Smooth muscle cell (in vitro differentiated cells): ENCODE data around the gene LPO. TPM values are rescaled to one million over a fixed set of nuclear protein-coding genes. Genes with fewer than 3 reads are reported as not detected.

Experiments used
- DNase-seq: peaks from one replicate; lab custom pipeline; 2025; ENCODE audit not compliant: unreplicated experiment; lab: John Stamatoyannopoulos, UW
- H2AFZ ChIP-seq: fragments of 200-600 bp; sonication (generic); 2 replicates; pipeline ENCODE4 v1.6.0; 2016; ENCODE audit warnings: antibody characterized with exemption, low read depth, mild to moderate bottlenecking
- H3F3A ChIP-seq: fragments of 200-600 bp; sonication (generic); 2 replicates; pipeline ENCODE4 v1.6.0; 2017; ENCODE audit warnings: antibody characterized with exemption, low read depth
- H3K27ac ChIP-seq: fragments of 200-600 bp; sonication (generic); 2 replicates; pipeline ENCODE4 v1.5.1; 2016; ENCODE audit warnings: low read depth, mild to moderate bottlenecking
- H3K27me3 ChIP-seq: fragments of 200-600 bp; sonication (generic); 2 replicates; pipeline ENCODE4 v1.6.1; 2016; ENCODE audit warnings: low read depth, mild to moderate bottlenecking
- H3K36me3 ChIP-seq: fragments of 200-600 bp; sonication (generic); 2 replicates; pipeline ENCODE4 v1.5.1; 2016; ENCODE audit warnings: low read depth
- H3K4me1 ChIP-seq: fragments of 200-600 bp; sonication (generic); 2 replicates; pipeline ENCODE4 v1.5.1; 2016; ENCODE audit warnings: low read depth
- H3K4me2 ChIP-seq: fragments of 200-600 bp; sonication (generic); 2 replicates; pipeline ENCODE4 v1.6.0; 2016; ENCODE audit warnings: mild to moderate bottlenecking
- H3K4me3 ChIP-seq: fragments of 200-600 bp; sonication (generic); 2 replicates; pipeline ENCODE4 v1.5.1; 2016; ENCODE audit warnings: mild to moderate bottlenecking
- H3K79me2 ChIP-seq: fragments of 200-600 bp; sonication (generic); 2 replicates; pipeline ENCODE4 v1.6.0; 2016; ENCODE audit warnings: low read depth, mild to moderate bottlenecking
- H3K9ac ChIP-seq: fragments of 200-600 bp; sonication (generic); 2 replicates; pipeline ENCODE4 v1.6.0; 2016; ENCODE audit warnings: low read depth
- H3K9me3 ChIP-seq: fragments of 200-600 bp; sonication (generic); replicated peaks from 2 replicates; pipeline ENCODE4 v1.5.1; 2016; ENCODE audit warnings: low read depth
- H4K20me1 ChIP-seq: fragments of 200-600 bp; sonication (generic); 2 replicates; pipeline ENCODE4 v1.6.0; 2016; ENCODE audit warnings: low read depth
- WGBS: methylation state at CpG from one replicate; pipeline ENCODE4 v1.1.7; 2016; ENCODE audit warnings: low lambda C conversion rate; 5-methylcytosine and 5-hydroxymethylcytosine counted together
- polyA plus RNA-seq: library from polyadenylated mRNA; unstranded; fragments of >200 nt; fragmentation: Nextera tagmentation; extraction: Ambion mirVana; gene quantifications from 2 replicates; pipeline ENCODE4 v1.2.1, GENCODE V29; 2016
- total RNA-seq: library from RNA; depleted of rRNA; stranded (reverse); fragments of >200 nt; gene quantifications from 2 replicates; pipeline ENCODE4 v1.2.3, GENCODE V29; 2014
- TF ChIP-seq, protein P1 (sequence below): fragments of 200-600 bp; sonication (generic); IDR thresholded peaks from 2 replicates; pipeline ENCODE4 v1.5.1; 2017; ENCODE audit warnings: borderline replicate concordance, mild to moderate bottlenecking, antibody characterized with exemption; ENCODE audit not compliant: insufficient read depth, poor library complexity, severe bottlenecking

The LPO gene
- total and polyA plus RNA-seq, 2 experiments from 2014 or later: 3.3 to 4.1 TPM

DNA sequence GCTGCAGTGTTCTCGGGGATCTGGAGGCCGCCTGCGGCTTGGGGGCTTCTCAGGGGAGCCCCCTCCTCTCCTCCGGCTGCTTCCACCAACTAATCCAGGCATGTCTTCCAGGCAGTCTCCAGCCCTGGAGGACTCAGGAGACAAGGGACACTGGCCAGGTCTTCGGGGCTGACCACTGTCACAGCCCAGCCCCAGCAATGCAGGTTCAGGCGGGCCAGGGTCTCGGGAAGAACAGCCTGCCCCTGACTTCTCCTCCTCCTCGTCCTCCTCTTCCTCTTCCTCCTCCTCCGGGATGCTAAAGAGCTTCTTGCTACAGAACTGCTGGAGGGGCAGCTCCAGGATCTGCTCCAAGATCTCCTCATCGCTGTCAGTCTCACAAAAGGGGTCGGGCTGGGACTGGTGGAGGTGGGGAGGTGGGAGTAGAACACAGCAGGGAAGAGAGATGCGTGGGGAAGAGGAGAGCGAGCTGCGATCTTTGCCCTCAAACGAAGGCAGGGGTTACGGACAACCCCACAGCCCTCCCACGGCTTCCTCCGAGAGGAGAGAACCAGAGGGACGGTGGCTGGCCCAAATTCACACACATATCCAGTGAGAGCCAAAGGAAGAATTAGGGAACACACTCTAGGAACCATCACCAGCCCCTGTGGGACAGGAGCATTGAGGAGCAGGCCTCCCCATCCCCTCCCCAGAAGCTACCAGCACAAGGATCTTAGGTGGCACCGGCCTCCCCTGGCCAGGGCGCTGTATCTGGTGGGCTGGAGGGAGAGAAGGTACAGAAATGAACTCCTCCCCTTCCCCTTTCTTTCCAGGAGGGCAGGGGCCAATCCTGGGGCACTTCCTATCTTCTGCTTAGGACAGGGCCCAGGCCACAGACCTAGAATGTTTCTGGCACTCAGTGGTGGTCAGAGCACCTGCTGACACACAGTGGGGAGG, 70.9 kb downstream of the LPO start:
- Histone ChIP-seq H3K4me3 (no peak overlapping the region), H3K27me3 (no peaks in the 10 kb centered on the region), H3K4me1 (no peaks in the 10 kb centered on the region), H3K79me2 (no peaks in the 10 kb centered on the region), H3K9ac (no peak overlapping the region), H4K20me1 (no peaks in the 10 kb centered on the region), H2AFZ (no peak overlapping the region), H3K27ac (no peak overlapping the region), H3K4me2 (no peak overlapping the region), H3K9me3 (no peaks in the 10 kb centered on the region), H3K36me3 (no peaks in the 10 kb centered on the region), H3F3A (no peaks in the 10 kb centered on the region)
- WGBS: 90% methylated on average over 20 of the region's 21 CpGs
- DNase-seq: no peak
- TF ChIP-seq, protein P1, sequence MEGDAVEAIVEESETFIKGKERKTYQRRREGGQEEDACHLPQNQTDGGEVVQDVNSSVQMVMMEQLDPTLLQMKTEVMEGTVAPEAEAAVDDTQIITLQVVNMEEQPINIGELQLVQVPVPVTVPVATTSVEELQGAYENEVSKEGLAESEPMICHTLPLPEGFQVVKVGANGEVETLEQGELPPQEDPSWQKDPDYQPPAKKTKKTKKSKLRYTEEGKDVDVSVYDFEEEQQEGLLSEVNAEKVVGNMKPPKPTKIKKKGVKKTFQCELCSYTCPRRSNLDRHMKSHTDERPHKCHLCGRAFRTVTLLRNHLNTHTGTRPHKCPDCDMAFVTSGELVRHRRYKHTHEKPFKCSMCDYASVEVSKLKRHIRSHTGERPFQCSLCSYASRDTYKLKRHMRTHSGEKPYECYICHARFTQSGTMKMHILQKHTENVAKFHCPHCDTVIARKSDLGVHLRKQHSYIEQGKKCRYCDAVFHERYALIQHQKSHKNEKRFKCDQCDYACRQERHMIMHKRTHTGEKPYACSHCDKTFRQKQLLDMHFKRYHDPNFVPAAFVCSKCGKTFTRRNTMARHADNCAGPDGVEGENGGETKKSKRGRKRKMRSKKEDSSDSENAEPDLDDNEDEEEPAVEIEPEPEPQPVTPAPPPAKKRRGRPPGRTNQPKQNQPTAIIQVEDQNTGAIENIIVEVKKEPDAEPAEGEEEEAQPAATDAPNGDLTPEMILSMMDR: no peak

DNA sequence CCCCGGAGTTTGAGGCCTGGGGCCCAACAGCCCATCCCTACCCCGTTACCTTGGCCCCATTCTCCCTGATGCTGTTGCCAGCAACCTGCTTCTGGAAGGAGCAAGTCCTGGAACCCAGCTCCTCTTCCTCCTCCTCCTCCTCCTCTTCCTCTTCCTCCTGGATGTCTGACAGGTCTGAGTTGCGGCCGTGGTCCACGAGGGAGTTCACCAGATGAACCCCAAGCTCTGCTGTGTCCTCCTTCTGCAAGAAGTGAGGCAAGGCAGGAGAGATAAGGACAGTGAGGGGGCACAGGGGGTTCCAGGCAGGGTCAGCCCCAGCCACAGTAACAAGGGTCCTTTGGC, 71.5 kb downstream of the LPO start:
- H3K9me3 ChIP-seq: no peaks in the 10 kb centered on the region
- no peaks in the 10 kb centered on the region for H3K27me3 ChIP-seq
- H3K79me2 ChIP-seq: no peaks in the 10 kb centered on the region
- no peak overlapping the region for H3K9ac ChIP-seq
- WGBS: 85% methylated on average over 5 of the region's 5 CpGs
- TF ChIP-seq, protein P1: no peak
- no peaks in the 10 kb centered on the region for H3K4me1 ChIP-seq
- DNase-seq: no peak
- H2AFZ ChIP-seq: no peak overlapping the region
- no peak overlapping the region for H3K27ac ChIP-seq
- H3F3A ChIP-seq: no peaks in the 10 kb centered on the region
- H3K4me3 ChIP-seq: no peak overlapping the region
- H3K4me2 ChIP-seq: no peak overlapping the region
- H3K36me3 ChIP-seq: no peaks in the 10 kb centered on the region
- no peaks in the 10 kb centered on the region for H4K20me1 ChIP-seq

DNA sequence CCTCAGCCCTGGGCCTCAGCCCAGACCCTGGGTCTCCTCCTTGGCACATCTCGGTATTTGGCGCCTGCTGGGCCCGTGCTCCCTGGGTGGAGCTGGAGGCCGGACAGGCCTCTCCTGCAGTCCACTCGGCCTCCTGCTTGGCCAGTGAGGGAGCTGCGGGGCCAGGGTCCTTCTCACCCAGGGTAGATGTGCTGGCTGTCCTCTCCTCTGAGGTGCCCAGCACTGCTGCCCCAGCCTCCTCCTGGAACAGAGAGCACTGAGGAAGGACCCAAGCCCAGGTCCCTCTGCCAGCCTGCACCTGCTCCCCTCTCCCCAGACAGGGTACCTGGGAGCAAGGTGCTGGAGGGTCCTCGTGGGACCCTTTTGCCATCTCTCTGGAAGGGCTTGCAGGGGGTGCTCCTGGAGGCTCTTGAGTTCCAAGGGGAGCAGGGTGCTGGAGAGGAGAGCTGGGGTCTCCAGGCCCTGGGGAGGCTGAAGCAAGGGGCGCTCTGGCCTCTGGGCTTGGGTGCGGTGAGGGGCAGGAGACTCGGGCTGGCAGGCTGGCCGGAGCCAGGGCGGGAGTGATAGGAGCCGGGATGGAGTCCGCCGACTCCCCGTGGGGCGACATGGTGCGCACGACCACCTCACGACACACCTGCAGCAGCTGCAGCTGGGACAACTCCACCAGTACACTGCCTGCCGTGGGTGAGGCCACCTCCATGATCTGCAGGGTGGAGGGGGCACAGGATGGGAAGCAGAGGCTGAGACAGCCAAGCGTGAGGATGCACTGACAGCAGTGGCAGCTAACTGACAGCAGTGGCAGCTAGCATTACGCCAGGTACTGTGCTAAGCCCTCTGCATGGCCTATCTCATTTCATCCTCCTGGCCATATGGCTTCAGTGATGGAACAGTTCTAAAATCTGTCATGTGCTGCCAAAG, 72.4 kb downstream of the LPO start:
- no peak for DNase-seq

More for the DNA sequence above, 72.4 kb downstream of the LPO start:
- H3K36me3 ChIP-seq: no peaks in the 10 kb centered on the region
- no peak overlapping the region for H3K27ac ChIP-seq
- H4K20me1 ChIP-seq: no peaks in the 10 kb centered on the region
- H3K27me3 ChIP-seq: no peaks in the 10 kb centered on the region
- H3K79me2 ChIP-seq: no peaks in the 10 kb centered on the region
- H3K4me1 ChIP-seq: no peaks in the 10 kb centered on the region
- no peaks in the 10 kb centered on the region for H3K9me3 ChIP-seq
- no peak overlapping the region for H3K9ac ChIP-seq
- TF ChIP-seq, protein P1: no peak
- H3F3A ChIP-seq: no peaks in the 10 kb centered on the region
- WGBS: 93% methylated on average over 16 of the region's 23 CpGs
- H2AFZ ChIP-seq: no peak overlapping the region
- no peak overlapping the region for H3K4me3 ChIP-seq
- no peak overlapping the region for H3K4me2 ChIP-seq
